HEK293 (cell line): ENCODE results near the gene TOMM6.

Source experiments
- GLI4 ChIP-seq: fragments of 450-650 bp; formaldehyde crosslinking; IDR thresholded peaks from 2 replicates; pipeline ENCODE4 v1.5.1; 2016; ENCODE audit warnings: missing biosample characterization, missing genetic modification characterization
- ZNF274 ChIP-seq, 2 experiments: fragments of 200-500 bp in 1 of 2; fragments of 450-650 bp in 1 of 2; sonication (Bioruptor generic) in 1 of 2; formaldehyde crosslinking in 1 of 2; IDR thresholded peaks; 2 replicates each; pipeline versions ENCODE4 v1.5.1 to v1.6.1; 2014 to 2016; ENCODE audit warnings: borderline replicate concordance in 1 of 2, inconsistent platforms in 1 of 2, low read length in 1 of 2, missing biosample characterization in 1 of 2, missing genetic modification characterization in 1 of 2

- TF ChIP-seq GLI4 (tag by site-specific recombination) (no peak), ZNF274 (IDR thresholded peaks at IDR 0.05; ENCODE audit: low read length) (no peak), ZNF274 (tag by site-specific recombination; IDR thresholded peaks at IDR 0.05; ENCODE audit: borderline replicate concordance) (no peak)
Observed at GRCh38 chr6:41824571-41825569, 37.4 kb downstream of the TOMM6 start.
